ENCODE measurements around the gene PTK7.

GRCh38 chr6:43078691-43079090 lies 2.6 kb downstream of the PTK7 start:
- TF ChIP-seq CTCF (IDR thresholded peaks at IDR 0.05; ENCODE audit: poor library complexity) (no peak), EZH2phosphoT487 (IDR thresholded peaks at IDR 0.05; ENCODE audit: low read depth, severe bottlenecking, unreplicated experiment) (no peak)

All from hepatocyte (in vitro differentiated cells).